ENCODE results near the gene PHF21A. TPM values are rescaled to one million over a fixed set of nuclear protein-coding genes. Genes with fewer than 3 reads are reported as not detected.

Gene PHF21A
- total and polyA plus RNA-seq, 2 donors (not counting 3 experiments of a cell fraction or from before 2014, with no cell fraction given) = 14.1 to 30.5 TPM

GRCh38 chr11:46048198-46048597 lies 73.1 kb downstream of the PHF21A start:
- intact Hi-C loops (cut with micrococcal nuclease) (no loop called here), dilution Hi-C loops (cut with MboI; ENCODE audit: extremely low pct_ligation_motif_present, low sequenced_read_pairs) (no loop called here)
- ChIA-PET POLR2A (no interaction called here), CTCF (interaction anchor here (0.7 to 1.3 kb wide), 2 partner anchors 18 to 42 kb away, joined by 3 to 5 read pairs; no protein-coding TSS in a partner anchor)
- Histone ChIP-seq H3K79me2 (ENCODE audit: control insufficient read depth, insufficient read depth, low read length) (no peaks in the 10 kb centered on the region), H2AFZ (ENCODE audit: low read depth, low read length) (no peak overlapping the region), H3K4me1 (ENCODE audit: control insufficient read depth, extremely low read depth, insufficient read depth, low read length) (no peaks in the 10 kb centered on the region), H4K20me1 (replicated peaks; ENCODE audit: control insufficient read depth, extremely low read depth, insufficient read depth, low read length) (peaks cover 3% of the 10 kb centered on the region), H3K9me1 (replicated peaks; ENCODE audit: control insufficient read depth, extremely low read depth, insufficient read depth, low read length) (no peaks in the 10 kb centered on the region), H3K36me3 (ENCODE audit: control insufficient read depth in 2 of 2, extremely low read depth in 1 of 2, insufficient read depth in 2 of 2, low read length in 2 of 2) (no peaks in the 10 kb centered on the region), H3K9ac (replicated peaks; ENCODE audit: extremely low read depth, insufficient read depth, low read length) (no peak overlapping the region), H3K4me2 (ENCODE audit: insufficient read depth, low read length) (no peak overlapping the region), H3K27ac (ENCODE audit: insufficient read depth, low read depth, low read length) (no peak overlapping the region), H3K27me3 (ENCODE audit: control insufficient read depth in 2 of 2, insufficient read depth in 2 of 2, low read length in 2 of 2) (no peaks in the 10 kb centered on the region), H3K4me3 (replicated peaks in 1 of 3; ENCODE audit: insufficient read depth in 1 of 3, low read depth in 1 of 3, low read length in 3 of 3) (no peak overlapping the region), H3K9me3 (replicated peaks; ENCODE audit: control insufficient read depth, insufficient read depth, low read length) (no peaks in the 10 kb centered on the region)
- BruUV-seq (replicated peaks) = no TSS peak
- DNase-seq (ENCODE audit: low read depth, low spot score) (no peak), FAIRE-seq (no peak)
- TF ChIP-seq EZH2 (IDR thresholded peaks at IDR 0.05; ENCODE audit: borderline replicate concordance, low read depth, low read length, severe bottlenecking) (no peak), JUN (IDR thresholded peaks at IDR 0.05; ENCODE audit: borderline replicate concordance, insufficient read depth, insufficient read length, low read depth) (no peak), MYC (IDR thresholded peaks at IDR 0.05; ENCODE audit: low read depth, low read length) (no peak), FOS (IDR thresholded peaks at IDR 0.05; ENCODE audit: borderline replicate concordance, insufficient read depth, low read length) (no peak), POLR2AphosphoS5 (IDR thresholded peaks at IDR 0.05; ENCODE audit: insufficient read depth, low read depth, low read length) (no peak), GATA2 (IDR thresholded peaks at IDR 0.05; ENCODE audit: insufficient read depth, insufficient read length, low read depth, low read length) (no peak), POLR2A (IDR thresholded peaks at IDR 0.05; ENCODE audit: low read depth, low read length) (no peak)
- TF ChIP-seq, protein P1, sequence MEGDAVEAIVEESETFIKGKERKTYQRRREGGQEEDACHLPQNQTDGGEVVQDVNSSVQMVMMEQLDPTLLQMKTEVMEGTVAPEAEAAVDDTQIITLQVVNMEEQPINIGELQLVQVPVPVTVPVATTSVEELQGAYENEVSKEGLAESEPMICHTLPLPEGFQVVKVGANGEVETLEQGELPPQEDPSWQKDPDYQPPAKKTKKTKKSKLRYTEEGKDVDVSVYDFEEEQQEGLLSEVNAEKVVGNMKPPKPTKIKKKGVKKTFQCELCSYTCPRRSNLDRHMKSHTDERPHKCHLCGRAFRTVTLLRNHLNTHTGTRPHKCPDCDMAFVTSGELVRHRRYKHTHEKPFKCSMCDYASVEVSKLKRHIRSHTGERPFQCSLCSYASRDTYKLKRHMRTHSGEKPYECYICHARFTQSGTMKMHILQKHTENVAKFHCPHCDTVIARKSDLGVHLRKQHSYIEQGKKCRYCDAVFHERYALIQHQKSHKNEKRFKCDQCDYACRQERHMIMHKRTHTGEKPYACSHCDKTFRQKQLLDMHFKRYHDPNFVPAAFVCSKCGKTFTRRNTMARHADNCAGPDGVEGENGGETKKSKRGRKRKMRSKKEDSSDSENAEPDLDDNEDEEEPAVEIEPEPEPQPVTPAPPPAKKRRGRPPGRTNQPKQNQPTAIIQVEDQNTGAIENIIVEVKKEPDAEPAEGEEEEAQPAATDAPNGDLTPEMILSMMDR (IDR thresholded peaks at IDR 0.05; ENCODE audit: extremely low read depth in 1 of 2, insufficient read depth in 1 of 2, low read depth in 1 of 2, low read length in 2 of 2) = no peak
- TF ChIP-seq, protein P2, sequence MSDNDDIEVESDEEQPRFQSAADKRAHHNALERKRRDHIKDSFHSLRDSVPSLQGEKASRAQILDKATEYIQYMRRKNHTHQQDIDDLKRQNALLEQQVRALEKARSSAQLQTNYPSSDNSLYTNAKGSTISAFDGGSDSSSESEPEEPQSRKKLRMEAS (IDR thresholded peaks at IDR 0.05; ENCODE audit: insufficient read depth, insufficient read length) = no peak

Measured in endothelial cell of umbilical vein (primary cell).